PC-9 (cell line): ENCODE measurements around the gene MEIS2. TPM values are rescaled to one million over a fixed set of nuclear protein-coding genes. Genes with fewer than 3 reads are reported as not detected.

Experiments used
- BruUV-seq: library from RNA; stranded (reverse); fragments of 400-500 nt; replicated peaks from 2 replicates; lab custom pipeline; 2021; lab: Mats Ljungman, UMichigan
- CTCF ChIA-PET: fragments of 300-600 bp; sonication (Branson Sonifier 250); formaldehyde crosslinking; loops from one replicate; lab custom pipeline; 2022; ENCODE audit warnings: antibody characterized with exemption; lab: Charles Lee
- POLR2A ChIA-PET: fragments of 300-600 bp; sonication (Branson Sonifier 250); formaldehyde crosslinking; loops from one replicate; lab custom pipeline; 2022; ENCODE audit warnings: antibody characterized with exemption; ENCODE audit not compliant: unreplicated experiment; lab: Charles Lee
- DNase-seq, 2 experiments: peaks; one replicate each; pipeline versions ENCODE4 v3.0.0 to v3.0.0-alpha.2; 2015 to 2022; ENCODE audit warnings: mixed read lengths in 1 of 2
- H2AFZ ChIP-seq: fragments of 200-600 bp; sonication (generic); 2 replicates; pipeline ENCODE4 v1.8.1; 2017; ENCODE audit warnings: antibody characterized with exemption
- H3F3A ChIP-seq: fragments of 200-600 bp; sonication (generic); 2 replicates; pipeline ENCODE4 v1.8.1; 2017; ENCODE audit warnings: antibody characterized with exemption, mild to moderate bottlenecking, low read depth; ENCODE audit not compliant: insufficient read depth
- H3K27ac ChIP-seq: fragments of 200-600 bp; sonication (generic); 2 replicates; pipeline ENCODE4 v1.6.1; 2016; ENCODE audit warnings: mixed run types
- H3K27me3 ChIP-seq: fragments of 200-600 bp; sonication (generic); 2 replicates; pipeline ENCODE4 v1.6.1; 2016; ENCODE audit warnings: low read depth, mixed run types; ENCODE audit not compliant: insufficient read depth
- H3K36me3 ChIP-seq: fragments of 200-600 bp; sonication (generic); 2 replicates; pipeline ENCODE4 v1.6.1; 2016; ENCODE audit warnings: low read depth, mixed run types
- H3K4me1 ChIP-seq: fragments of 200-600 bp; sonication (generic); replicated peaks from 2 replicates; pipeline ENCODE4 v1.6.1; 2016; ENCODE audit warnings: mixed run types; ENCODE audit not compliant: insufficient read depth
- H3K4me2 ChIP-seq: fragments of 200-600 bp; sonication (generic); 2 replicates; pipeline ENCODE4 v1.6.1; 2017; ENCODE audit warnings: mixed run types
- H3K4me3 ChIP-seq: fragments of 200-600 bp; sonication (generic); 2 replicates; pipeline ENCODE4 v1.6.1; 2016; ENCODE audit warnings: mixed run types
- H3K79me2 ChIP-seq: fragments of 200-600 bp; sonication (generic); 2 replicates; pipeline ENCODE4 v1.6.1; 2017; ENCODE audit warnings: low read depth, mixed run types
- H3K9me2 ChIP-seq: fragments of 200-600 bp; sonication (generic); 2 replicates; pipeline ENCODE4 v1.8.1; 2017; ENCODE audit warnings: mild to moderate bottlenecking; ENCODE audit not compliant: insufficient read depth
- H3K9me3 ChIP-seq: fragments of 200-600 bp; sonication (generic); 2 replicates; pipeline ENCODE4 v1.8.1; 2016; ENCODE audit warnings: low read depth; ENCODE audit not compliant: insufficient read depth
- H4K20me1 ChIP-seq: fragments of 200-600 bp; sonication (generic); 2 replicates; pipeline ENCODE4 v1.8.1; 2017; ENCODE audit not compliant: insufficient read depth
- EZH2 ChIP-seq: fragments of 200-600 bp; sonication (generic); IDR thresholded peaks from 2 replicates; pipeline ENCODE4 v1.8.0; 2017; ENCODE audit warnings: antibody characterized with exemption, low read depth
- intact Hi-C: fragments of 100-400 bp; cut with micrococcal nuclease; formaldehyde crosslinking; loops from one replicate; pipeline ENCODE4 v1.10.0; 2022; ENCODE audit not compliant: unreplicated experiment
- total RNA-seq: library from RNA; stranded (reverse); gene quantifications from 2 replicates; pipeline ENCODE4 v1.2.3, GENCODE V29; 2021
- TF ChIP-seq, protein P1 (sequence below): fragments of 200-600 bp; sonication (generic); conservative IDR thresholded peaks from 2 replicates; pipeline ENCODE4 v1.6.1; 2017; ENCODE audit warnings: mixed run types, antibody characterized with exemption, mild to moderate bottlenecking, moderate library complexity

The MEIS2 gene
- total RNA-seq, 1 experiment from 2014 or later, result 29.1 TPM

DNA sequence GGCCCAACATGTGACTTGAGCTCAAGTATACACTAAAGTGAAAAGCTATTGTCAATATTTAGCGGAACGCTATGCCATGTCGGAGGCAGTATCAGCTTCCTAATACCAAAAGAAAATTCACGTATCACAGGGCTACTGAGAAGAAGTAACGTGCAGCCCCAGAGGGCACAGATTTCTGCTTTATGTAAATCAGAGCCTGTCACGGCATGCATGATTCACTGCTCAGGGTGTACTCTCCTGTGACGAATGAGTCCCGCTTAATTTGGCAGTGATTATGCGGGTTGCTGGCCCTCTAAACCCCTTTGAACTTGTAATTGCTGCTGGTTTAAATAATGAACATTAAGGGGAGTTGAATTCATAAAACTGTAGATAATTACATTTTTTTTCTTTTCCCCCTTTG is 85.3 kb downstream of the MEIS2 start:
- Histone ChIP-seq H4K20me1 (no peaks in the 10 kb centered on the region), H3K4me1 (no peaks in the 10 kb centered on the region), H3K27me3 (no peaks in the 10 kb centered on the region), H3K4me3 (no peak overlapping the region), H3F3A (no peaks in the 10 kb centered on the region), H3K9me2 (no peaks in the 10 kb centered on the region), H3K36me3 (no peaks in the 10 kb centered on the region), H3K4me2 (no peak overlapping the region), H3K27ac (no peak overlapping the region), H2AFZ (no peak overlapping the region), H3K9me3 (no peaks in the 10 kb centered on the region), H3K79me2 (no peaks in the 10 kb centered on the region; the same call in 1 of the 2 replicates)
- intact Hi-C loops, result no loop called here
- ChIA-PET CTCF (no interaction called here), POLR2A (no interaction called here)
- TF ChIP-seq, protein P1, sequence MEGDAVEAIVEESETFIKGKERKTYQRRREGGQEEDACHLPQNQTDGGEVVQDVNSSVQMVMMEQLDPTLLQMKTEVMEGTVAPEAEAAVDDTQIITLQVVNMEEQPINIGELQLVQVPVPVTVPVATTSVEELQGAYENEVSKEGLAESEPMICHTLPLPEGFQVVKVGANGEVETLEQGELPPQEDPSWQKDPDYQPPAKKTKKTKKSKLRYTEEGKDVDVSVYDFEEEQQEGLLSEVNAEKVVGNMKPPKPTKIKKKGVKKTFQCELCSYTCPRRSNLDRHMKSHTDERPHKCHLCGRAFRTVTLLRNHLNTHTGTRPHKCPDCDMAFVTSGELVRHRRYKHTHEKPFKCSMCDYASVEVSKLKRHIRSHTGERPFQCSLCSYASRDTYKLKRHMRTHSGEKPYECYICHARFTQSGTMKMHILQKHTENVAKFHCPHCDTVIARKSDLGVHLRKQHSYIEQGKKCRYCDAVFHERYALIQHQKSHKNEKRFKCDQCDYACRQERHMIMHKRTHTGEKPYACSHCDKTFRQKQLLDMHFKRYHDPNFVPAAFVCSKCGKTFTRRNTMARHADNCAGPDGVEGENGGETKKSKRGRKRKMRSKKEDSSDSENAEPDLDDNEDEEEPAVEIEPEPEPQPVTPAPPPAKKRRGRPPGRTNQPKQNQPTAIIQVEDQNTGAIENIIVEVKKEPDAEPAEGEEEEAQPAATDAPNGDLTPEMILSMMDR, result no peak
- TF ChIP-seq EZH2, result no peak
- no TSS peak for BruUV-seq
- no peak for DNase-seq

DNA sequence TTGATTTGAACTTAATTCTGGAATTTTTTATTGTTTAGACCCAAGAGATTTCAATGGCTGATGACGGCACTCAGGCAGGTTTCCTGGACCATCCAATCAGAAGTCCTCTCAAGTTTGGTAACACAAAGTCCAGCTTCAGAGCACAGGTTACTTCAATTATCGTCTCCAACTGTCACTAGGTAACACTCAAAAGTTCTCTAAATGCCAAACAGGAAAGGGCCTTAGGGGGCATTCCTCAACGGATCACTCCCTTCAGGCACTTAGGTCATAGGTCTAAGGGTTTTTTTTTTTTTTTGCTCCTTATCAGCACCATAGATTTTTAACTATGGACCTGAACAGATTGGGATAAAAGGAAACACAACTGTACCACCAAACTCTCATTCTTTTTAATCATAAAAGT is 85.8 kb downstream of the MEIS2 start:
- Histone ChIP-seq H3K27ac (no peak overlapping the region), H3F3A (no peaks in the 10 kb centered on the region), H3K79me2 (no peaks in the 10 kb centered on the region; the same call in 1 of the 2 replicates), H2AFZ (no peak overlapping the region), H3K4me1 (no peaks in the 10 kb centered on the region), H4K20me1 (no peaks in the 10 kb centered on the region), H3K27me3 (no peaks in the 10 kb centered on the region), H3K9me3 (no peaks in the 10 kb centered on the region), H3K36me3 (no peaks in the 10 kb centered on the region), H3K4me3 (no peak overlapping the region), H3K4me2 (no peak overlapping the region), H3K9me2 (no peaks in the 10 kb centered on the region)
- intact Hi-C loops, result no loop called here
- DNase-seq, result no peak
- POLR2A ChIA-PET, result no interaction called here
- TF ChIP-seq, protein P1, result no peak
- TF ChIP-seq EZH2, result no peak
- no TSS peak for BruUV-seq
- CTCF ChIA-PET, result no interaction called here

DNA sequence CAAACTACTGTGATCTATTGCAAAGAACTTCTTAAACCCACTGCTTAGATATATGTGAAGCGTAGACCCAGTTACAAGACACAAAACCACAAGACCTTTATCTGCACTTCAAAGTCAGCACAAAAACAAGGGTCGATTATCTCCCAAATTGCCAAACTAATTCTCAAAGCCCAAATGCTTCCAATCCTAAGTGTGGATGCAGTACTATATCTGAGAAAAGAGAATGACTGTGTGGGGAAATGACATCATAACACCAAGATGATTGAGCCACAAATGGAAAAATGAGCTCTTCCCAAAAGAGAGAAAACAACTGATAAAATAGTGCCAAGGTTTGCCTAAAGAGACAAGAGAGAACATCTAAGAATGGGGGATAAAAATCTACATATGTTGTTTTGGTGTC is 86.2 kb downstream of the MEIS2 start:
- no peak for TF ChIP-seq EZH2
- TF ChIP-seq, protein P1, result no peak
- Histone ChIP-seq H3K4me3 (no peak overlapping the region), H3K9me2 (no peaks in the 10 kb centered on the region), H3K4me1 (no peaks in the 10 kb centered on the region), H3F3A (no peaks in the 10 kb centered on the region), H3K9me3 (no peaks in the 10 kb centered on the region), H2AFZ (no peak overlapping the region), H4K20me1 (no peaks in the 10 kb centered on the region), H3K36me3 (no peaks in the 10 kb centered on the region), H3K27me3 (no peaks in the 10 kb centered on the region), H3K27ac (no peak overlapping the region), H3K79me2 (no peaks in the 10 kb centered on the region; the same call in 1 of the 2 replicates), H3K4me2 (no peak overlapping the region)
- no TSS peak for BruUV-seq
- ChIA-PET POLR2A (no interaction called here), CTCF (no interaction called here)
- intact Hi-C loops, result no loop called here
- DNase-seq, result no peak
